Measurements from ENCODE around the gene FGD5.

DNA sequence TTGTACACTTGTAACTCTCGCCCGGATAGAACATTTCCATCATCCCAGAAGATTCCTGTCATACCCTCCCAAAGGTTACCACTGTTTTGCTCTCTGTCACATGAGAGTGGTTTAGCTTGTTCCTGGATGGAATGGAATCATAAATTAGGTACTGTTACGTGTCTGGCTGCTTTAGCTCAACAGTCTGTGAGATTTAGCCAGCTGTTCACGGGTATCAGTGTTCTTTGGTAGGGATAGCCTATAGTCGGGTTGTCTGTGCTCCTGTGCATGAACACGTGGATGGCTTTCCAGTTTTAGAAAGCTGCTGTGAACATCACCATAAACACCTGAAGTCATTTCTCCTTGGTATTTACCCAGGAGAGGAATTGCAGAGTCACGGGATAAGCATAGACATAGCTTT is 70.4 kb downstream of the FGD5 start:
- TF ChIP-seq, protein P1, sequence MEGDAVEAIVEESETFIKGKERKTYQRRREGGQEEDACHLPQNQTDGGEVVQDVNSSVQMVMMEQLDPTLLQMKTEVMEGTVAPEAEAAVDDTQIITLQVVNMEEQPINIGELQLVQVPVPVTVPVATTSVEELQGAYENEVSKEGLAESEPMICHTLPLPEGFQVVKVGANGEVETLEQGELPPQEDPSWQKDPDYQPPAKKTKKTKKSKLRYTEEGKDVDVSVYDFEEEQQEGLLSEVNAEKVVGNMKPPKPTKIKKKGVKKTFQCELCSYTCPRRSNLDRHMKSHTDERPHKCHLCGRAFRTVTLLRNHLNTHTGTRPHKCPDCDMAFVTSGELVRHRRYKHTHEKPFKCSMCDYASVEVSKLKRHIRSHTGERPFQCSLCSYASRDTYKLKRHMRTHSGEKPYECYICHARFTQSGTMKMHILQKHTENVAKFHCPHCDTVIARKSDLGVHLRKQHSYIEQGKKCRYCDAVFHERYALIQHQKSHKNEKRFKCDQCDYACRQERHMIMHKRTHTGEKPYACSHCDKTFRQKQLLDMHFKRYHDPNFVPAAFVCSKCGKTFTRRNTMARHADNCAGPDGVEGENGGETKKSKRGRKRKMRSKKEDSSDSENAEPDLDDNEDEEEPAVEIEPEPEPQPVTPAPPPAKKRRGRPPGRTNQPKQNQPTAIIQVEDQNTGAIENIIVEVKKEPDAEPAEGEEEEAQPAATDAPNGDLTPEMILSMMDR (IDR thresholded peaks at IDR 0.05): no peak
- TF ChIP-seq POLR2A (IDR thresholded peaks at IDR 0.05) (no peak), POLR2AphosphoS5 (IDR thresholded peaks at IDR 0.05) (no peak)
